Ovary (tissue), 9 donors: Measurements from ENCODE around the gene PLA1A. TPM values are rescaled to one million over a fixed set of nuclear protein-coding genes. Genes with fewer than 3 reads are reported as not detected.
A peak's percentile ranks its signal among the peaks of the same experiment; 100 is the strongest.

ENCODE experiments used
- DNase-seq, 5 donors: peaks; one replicate each; pipeline ENCODE4 v3.0.0-alpha.2; 2019 to 2020
- H3K27ac ChIP-seq, 2 donors: fragments of 200-600 bp; one replicate each; pipeline versions ENCODE4 v1.5.1 to v1.8.0; 2019 to 2022
- H3K27me3 ChIP-seq: fragments of 200-600 bp; one replicate; pipeline ENCODE4 v1.8.0; 2022
- H3K36me3 ChIP-seq: fragments of 200-600 bp; sonication (generic); one replicate; pipeline ENCODE4 v1.5.1; 2019
- H3K4me1 ChIP-seq: one replicate; pipeline ENCODE4 v1.8.1; 2013; ENCODE audit warnings: mild to moderate bottlenecking, moderate library complexity; ENCODE audit not compliant: insufficient read depth
- H3K4me3 ChIP-seq: fragments of 200-600 bp; sonication (generic); one replicate; pipeline ENCODE4 v1.5.1; 2017
- H3K9me3 ChIP-seq, 2 donors: fragments of 200-600 bp in 1 of 2; sonication (generic) in 1 of 2; one replicate each; pipeline versions ENCODE4 v1.5.1 to v1.8.1; 2013 to 2019; ENCODE audit warnings: mild to moderate bottlenecking in 1 of 2, moderate library complexity in 1 of 2
- EP300 ChIP-seq: sonication (generic); formaldehyde crosslinking; IDR thresholded peaks from one replicate; pipeline ENCODE4 v1.6.1; 2017; ENCODE audit warnings: antibody characterized with exemption
- POLR2A ChIP-seq: fragments of 450-650 bp; IDR thresholded peaks from one replicate; pipeline ENCODE4 v1.6.1; 2017; ENCODE audit warnings: antibody characterized with exemption, mild to moderate bottlenecking, moderate library complexity
- WGBS, 3 donors: extraction: QIAGEN DNeasy Blood & Tissue Kit in 1 of 3; methylation state at CpG; one replicate each; pipeline versions ENCODE4 v1.1.5 to v1.1.7; 2013 to 2017; 5-methylcytosine and 5-hydroxymethylcytosine counted together
- intact Hi-C, 4 donors: fragments of 100-400 bp; cut with DNase I; formaldehyde crosslinking; loops; one replicate each; pipeline versions ENCODE4 v1.11.0 to v1.15.1; 2022 to 2023
- polyA plus RNA-seq, 2 donors: library from polyadenylated mRNA; stranded (reverse); fragments of 200-250 nt in 1 of 2; fragments of 350-450 nt in 1 of 2; fragmentation: Illumina TruSeq in 1 of 2; extraction: RNeasy Lipid Tissue Mini Kit (QIAGEN cat#74804) in 1 of 2; gene quantifications; one replicate each; pipeline ENCODE4 v1.2.3, GENCODE V29; 2013 to 2014
- total RNA-seq, 7 donors: library from RNA; depleted of rRNA in 2 of 7; stranded (reverse); fragments of >200 nt in 2 of 7; fragmentation: NEBNext Ultra II Directional in 3 of 7; extraction: Animal tissue kit (Norgen Biotek cat#: 25700) in 3 of 7; gene quantifications; one replicate each; pipeline versions ENCODE4 v1.1.0 to v1.2.4, GENCODE V29; 2016 to 2023
- TF ChIP-seq, protein P1 (sequence below), 3 donors: fragments of 450-650 bp in 2 of 3; fragments of 200-600 bp in 1 of 3; IDR thresholded peaks; one replicate each; pipeline versions ENCODE4 v1.5.1 to v1.8.0; 2016 to 2022; ENCODE audit warnings: antibody characterized with exemption in 3 of 3, mild to moderate bottlenecking in 1 of 3
- donor health status: DM: no; HTN: no; CAD: no; lungs with moderate emphysema.
- donor health status: DM: no; HTN: no; CAD: no.
- donor health status: Bipolar disorder and iron deficiency.
- donor health status: DM: yes; HTN: yes; CAD: no.
- donor health status: DM: no; HTN: no; CAD: no.
- donor health status: DM: yes; HTN: yes; CAD: no.

Gene PLA1A
- total and polyA plus RNA-seq, 9 donors = 0.53 to 9.9 (median 1.5) TPM

DNA sequence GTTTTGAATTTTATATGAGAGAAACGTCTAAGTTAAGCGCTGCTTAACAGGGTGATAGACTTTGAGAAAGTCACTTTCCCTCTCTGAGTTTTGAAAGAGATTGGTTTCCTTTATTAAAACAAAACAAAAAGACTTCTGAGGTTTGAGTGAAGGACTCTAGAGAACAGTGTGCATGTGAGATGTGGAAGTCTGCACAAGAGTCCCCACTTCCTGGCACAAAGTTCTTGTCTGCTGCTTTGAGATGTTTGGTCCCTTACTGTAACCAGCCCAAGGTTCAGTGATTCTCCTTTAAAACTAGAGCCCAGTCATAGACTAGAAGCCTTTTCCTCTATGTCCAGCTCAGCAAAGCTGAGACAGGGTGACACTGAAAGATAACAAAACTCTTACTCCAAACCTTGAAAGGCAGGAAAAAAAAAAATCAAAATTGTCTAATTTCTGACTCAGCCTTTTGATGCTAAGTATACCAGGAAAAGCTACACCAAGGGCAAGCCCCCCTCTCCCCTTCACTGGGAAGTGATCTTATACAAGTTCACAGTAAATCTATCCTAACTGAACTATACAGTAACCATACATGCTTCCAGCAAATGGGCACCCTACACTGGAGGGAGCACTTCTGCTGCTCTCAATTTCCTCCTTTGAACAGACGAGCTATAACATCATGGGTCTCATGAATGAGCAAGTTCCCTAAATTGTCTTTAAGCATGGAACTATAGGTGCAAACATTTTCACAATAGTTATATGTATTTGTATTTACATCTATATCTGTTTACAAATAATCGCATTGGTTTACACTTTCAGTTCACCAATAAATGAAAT is 60.4 kb downstream of the PLA1A start:
- Histone ChIP-seq H3K27me3 (no peaks in the 10 kb centered on the region), H3K4me1 (peaks cover 6% of the 10 kb centered on the region), H3K36me3 (no peaks in the 10 kb centered on the region), H3K27ac (no peak overlapping the region), H3K9me3 (no peaks in the 10 kb centered on the region), H3K4me3 (no peak overlapping the region)
- TF ChIP-seq EP300 (no peak), POLR2A (no peak)
- TF ChIP-seq, protein P1, sequence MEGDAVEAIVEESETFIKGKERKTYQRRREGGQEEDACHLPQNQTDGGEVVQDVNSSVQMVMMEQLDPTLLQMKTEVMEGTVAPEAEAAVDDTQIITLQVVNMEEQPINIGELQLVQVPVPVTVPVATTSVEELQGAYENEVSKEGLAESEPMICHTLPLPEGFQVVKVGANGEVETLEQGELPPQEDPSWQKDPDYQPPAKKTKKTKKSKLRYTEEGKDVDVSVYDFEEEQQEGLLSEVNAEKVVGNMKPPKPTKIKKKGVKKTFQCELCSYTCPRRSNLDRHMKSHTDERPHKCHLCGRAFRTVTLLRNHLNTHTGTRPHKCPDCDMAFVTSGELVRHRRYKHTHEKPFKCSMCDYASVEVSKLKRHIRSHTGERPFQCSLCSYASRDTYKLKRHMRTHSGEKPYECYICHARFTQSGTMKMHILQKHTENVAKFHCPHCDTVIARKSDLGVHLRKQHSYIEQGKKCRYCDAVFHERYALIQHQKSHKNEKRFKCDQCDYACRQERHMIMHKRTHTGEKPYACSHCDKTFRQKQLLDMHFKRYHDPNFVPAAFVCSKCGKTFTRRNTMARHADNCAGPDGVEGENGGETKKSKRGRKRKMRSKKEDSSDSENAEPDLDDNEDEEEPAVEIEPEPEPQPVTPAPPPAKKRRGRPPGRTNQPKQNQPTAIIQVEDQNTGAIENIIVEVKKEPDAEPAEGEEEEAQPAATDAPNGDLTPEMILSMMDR (IDR thresholded peaks at IDR 0.05) = no peak
- 80 to 89% (median 89%) methylated on average over 4 of the region's 4 CpGs for WGBS, 3 donors
- no peak for DNase-seq
- intact Hi-C loops = no loop called here

DNA sequence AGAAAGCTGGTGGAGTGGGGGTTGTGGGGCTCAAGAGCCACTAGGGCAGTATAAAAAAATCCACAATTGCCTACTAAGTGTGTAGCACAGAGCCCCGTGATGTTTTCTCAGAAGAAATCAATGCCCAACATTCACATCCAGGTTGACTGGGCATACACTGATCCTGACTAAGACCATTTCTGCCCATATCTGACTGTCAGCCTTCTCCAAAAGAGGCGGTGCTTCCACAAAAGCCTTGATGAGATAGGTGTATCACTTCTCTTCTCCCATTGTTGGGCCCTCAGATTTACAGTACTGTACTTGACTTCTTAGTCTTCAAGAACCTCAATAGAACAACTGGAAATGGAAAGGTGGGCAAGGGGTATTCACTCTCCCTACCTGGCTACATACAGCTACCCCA is 61.3 kb downstream of the PLA1A start:
- H3K9me3 ChIP-seq = no peaks in the 10 kb centered on the region
- H3K36me3 ChIP-seq = no peaks in the 10 kb centered on the region
- H3K4me3 ChIP-seq = no peak overlapping the region
- DNase-seq = no peak
- no peaks in the 10 kb centered on the region for H3K27me3 ChIP-seq
- peaks cover 6% of the 10 kb centered on the region for H3K4me1 ChIP-seq
- WGBS, 3 donors = 93 to 98% (median 95%) methylated on average over 2 of the region's 2 CpGs
- TF ChIP-seq EP300 = no peak
- no peak for TF ChIP-seq POLR2A
- TF ChIP-seq, protein P1 (IDR thresholded peaks at IDR 0.05) = no peak
- H3K27ac ChIP-seq = no peak overlapping the region
- intact Hi-C loops = no loop called here

DNA sequence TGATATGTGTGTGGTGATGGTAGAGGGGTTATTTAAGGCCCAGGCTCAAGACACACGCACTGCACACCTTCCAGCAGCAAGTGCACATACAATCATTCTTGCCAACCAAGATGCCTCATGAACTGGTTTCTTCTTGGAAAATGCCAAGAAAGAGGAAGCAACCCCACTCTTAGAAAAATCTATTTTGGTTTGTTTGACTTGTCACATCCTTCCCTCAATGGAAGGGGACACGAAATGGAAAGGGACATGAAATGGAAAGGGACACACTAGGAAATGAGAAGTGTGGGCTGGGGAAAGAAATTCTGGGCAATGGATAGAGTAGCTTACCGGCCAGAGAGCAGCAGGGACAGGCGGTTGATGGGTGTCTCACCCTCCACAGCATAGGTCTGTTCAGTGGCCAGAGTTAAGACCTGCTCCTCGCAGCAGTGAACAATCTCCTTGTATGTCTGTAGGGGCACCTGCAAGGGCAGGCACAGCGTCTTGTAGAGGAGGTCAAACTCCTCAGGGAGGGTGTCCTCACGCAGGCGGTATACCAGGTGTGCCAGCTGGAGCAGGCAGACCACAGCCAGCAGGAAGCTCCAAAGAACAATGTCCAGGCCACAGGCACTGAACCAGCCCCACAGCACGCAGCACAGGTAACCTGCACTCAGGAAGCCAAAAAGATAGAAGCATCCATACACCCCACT is 62.1 kb downstream of the PLA1A start:
- Histone ChIP-seq H3K9me3 (no peaks in the 10 kb centered on the region), H3K36me3 (no peaks in the 10 kb centered on the region), H3K27ac (no peak overlapping the region), H3K27me3 (no peaks in the 10 kb centered on the region), H3K4me3 (peak overlapping the region; percentile 7), H3K4me1 (peaks cover 6% of the 10 kb centered on the region)
- TF ChIP-seq EP300 = no peak
- TF ChIP-seq POLR2A = no peak
- TF ChIP-seq, protein P1 (IDR thresholded peaks at IDR 0.05) = no peak
- no peak for DNase-seq
- 79 to 88% (median 82%) methylated on average over 9 of the region's 9 CpGs for WGBS, 3 donors
- intact Hi-C loops = no loop called here

DNA sequence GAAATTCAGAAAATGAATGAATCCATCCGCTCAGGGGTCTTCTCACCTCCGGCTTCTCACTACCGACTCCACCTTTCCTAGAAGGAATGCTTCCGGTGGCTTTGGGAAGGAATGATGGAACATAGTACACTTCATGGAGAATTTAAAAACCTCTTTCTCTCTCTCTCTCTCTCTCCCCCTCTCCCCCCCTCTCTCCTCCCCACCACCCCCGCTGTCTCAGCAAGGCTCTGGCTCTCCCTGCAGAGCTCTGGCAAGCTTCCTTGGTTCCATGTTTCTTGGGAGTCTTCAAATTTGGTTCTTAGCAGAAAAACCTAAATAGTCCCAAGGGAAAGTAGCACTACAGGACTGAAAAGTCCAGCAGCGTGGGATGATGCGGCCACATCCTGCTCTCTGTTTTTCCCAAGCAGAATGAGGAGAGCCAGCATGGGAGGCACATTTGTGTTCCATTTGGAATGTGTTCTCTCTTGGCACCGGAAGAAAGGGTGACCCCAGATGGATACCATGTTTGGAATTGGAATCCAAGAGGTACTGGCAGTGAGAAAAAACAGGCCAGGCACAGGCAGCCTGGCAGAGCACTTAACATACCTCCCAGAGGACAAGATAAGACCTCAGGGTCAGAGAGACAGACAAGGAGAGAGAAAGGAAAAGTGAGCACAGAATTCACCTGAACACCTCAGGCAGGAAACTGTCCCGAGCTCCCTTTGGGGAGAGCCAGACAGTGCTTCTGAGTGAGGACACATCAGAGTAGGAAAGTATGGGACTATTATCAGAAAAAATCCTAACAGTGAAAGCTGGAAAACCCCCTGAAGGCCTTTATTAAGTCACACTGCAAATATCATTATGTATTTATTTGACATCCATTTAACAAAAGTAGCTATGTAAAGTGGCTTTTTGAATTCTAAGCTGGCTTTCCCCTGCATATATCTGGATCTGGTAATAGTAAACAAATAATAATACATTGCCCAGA is 63.1 kb downstream of the PLA1A start, which contains the start of gene POPDC2:
POPDC2 (minus strand) TSS at position 116 of the 967 bp plus-strand sequence. CDS start 166 bp downstream, outside the sequence.
- peak within 1 kb of the TSS; percentile 7 for H3K4me3 ChIP-seq
- 35 to 49% (median 38%) methylated on average over 9 of the region's 9 CpGs for WGBS, 3 donors
- no peak for DNase-seq
- no peaks in the 10 kb centered on the region for H3K9me3 ChIP-seq
- intact Hi-C loops = no loop called here
- TF ChIP-seq POLR2A (no peak), EP300 (no peak)
- TF ChIP-seq, protein P1 (IDR thresholded peaks at IDR 0.05) = no peak
- H3K27ac ChIP-seq = no peak within 1 kb of the TSS
- H3K27me3 ChIP-seq = no peaks in the 10 kb centered on the region
- H3K36me3 ChIP-seq = no peaks in the 10 kb centered on the region
- peaks cover 6% of the 10 kb centered on the region for H3K4me1 ChIP-seq
